Fibroblast of lung (primary cell): ENCODE measurements around the gene DNM3.

Experiments used
- CTCF ChIP-seq, 2 donors: IDR thresholded peaks in 1 of 2; conservative IDR thresholded peaks in 1 of 2; 1 replicate in 1 of 2; 2 replicates in 1 of 2; pipeline ENCODE4 v1.5.1; 2011 to 2012; ENCODE audit warnings: low read length in 2 of 2, control low read depth in 1 of 2, inconsistent platforms in 1 of 2, low read depth in 1 of 2, mild to moderate bottlenecking in 1 of 2
- EZH2 ChIP-seq: IDR thresholded peaks from 2 replicates; pipeline ENCODE4 v1.5.1; 2012; ENCODE audit warnings: low read length, control low read depth, mild to moderate bottlenecking; ENCODE audit errors: missing control alignments

- peak; percentile 31 to 39 for TF ChIP-seq CTCF (conservative IDR thresholded peaks at IDR 0.05 in 1 of 2, IDR thresholded peaks at IDR 0.05 in 1 of 2; ENCODE audit: low read depth in 1 of 2, low read length in 2 of 2)
- no peak for TF ChIP-seq EZH2
Observed at GRCh38 chr1:172041742-172042141, 200.4 kb downstream of the DNM3 start.
